Adrenal gland (tissue), 12 donors: ENCODE measurements around the gene GLDC. TPM values are rescaled to one million over a fixed set of nuclear protein-coding genes. Genes with fewer than 3 reads are reported as not detected.

Source experiments
- DNase-seq, 7 donors: peaks; one replicate each; pipeline ENCODE4 v3.0.0-alpha.2; 2019 to 2020
- H3K27ac ChIP-seq, 5 donors: fragments of 200-600 bp; sonication (generic) in 4 of 5; 1 replicate in 3 of 5; 2 replicates in 2 of 5; pipeline versions ENCODE4 v1.5.1 to v1.8.0; 2016 to 2020; ENCODE audit warnings: mild to moderate bottlenecking in 1 of 5
- H3K27me3 ChIP-seq: fragments of 200-600 bp; 2 replicates; pipeline ENCODE4 v1.8.0; 2021
- H3K36me3 ChIP-seq, 2 donors: fragments of 200-600 bp; replicated peaks in 1 of 2; 1 replicate in 1 of 2; 2 replicates in 1 of 2; pipeline versions ENCODE4 v1.5.1 to v1.8.0; 2018 to 2022
- H3K4me1 ChIP-seq, 2 donors: fragments of 200-600 bp; replicated peaks in 1 of 2; 1 replicate in 1 of 2; 2 replicates in 1 of 2; pipeline versions ENCODE4 v1.5.1 to v1.8.0; 2018 to 2021
- H3K4me3 ChIP-seq, 4 donors: fragments of 200-600 bp; sonication (generic) in 3 of 4; one replicate each; pipeline ENCODE4 v1.5.1; 2016 to 2018
- H3K9me3 ChIP-seq, 3 donors: fragments of 200-600 bp; sonication (generic) in 1 of 3; replicated peaks in 1 of 3; 1 replicate in 2 of 3; 2 replicates in 1 of 3; pipeline versions ENCODE4 v1.5.1 to v1.8.0; 2016 to 2021
- CTCF ChIP-seq, 6 experiments: fragments of 450-650 bp in 4 of 6; fragments of 200-600 bp in 2 of 6; sonication (generic) in 1 of 6; IDR thresholded peaks; 1 replicate in 5 of 6; 2 replicates in 1 of 6; pipeline versions ENCODE4 v1.5.1 to v1.8.0; 2016 to 2021; ENCODE audit warnings: antibody characterized with exemption in 6 of 6, mild to moderate bottlenecking in 2 of 6, moderate library complexity in 1 of 6
- POLR2A ChIP-seq, 2 donors: fragments of 450-650 bp; IDR thresholded peaks; one replicate each; pipeline ENCODE4 v1.6.1; 2017; ENCODE audit warnings: antibody characterized with exemption in 2 of 2, mild to moderate bottlenecking in 2 of 2, moderate library complexity in 1 of 2
- WGBS, 4 donors: extraction: QIAGEN DNeasy Blood & Tissue Kit in 2 of 4; methylation state at CpG; one replicate each; pipeline versions ENCODE4 v1.1.5 to v1.1.7; 2013 to 2017; 5-methylcytosine and 5-hydroxymethylcytosine counted together
- intact Hi-C, 2 donors: fragments of 100-400 bp; cut with DNase I; formaldehyde crosslinking; loops; one replicate each; pipeline versions ENCODE4 v1.14.1 to v1.15.0; 2022 to 2023
- polyA plus RNA-seq, 3 donors: library from polyadenylated mRNA; stranded (reverse); fragments of 200-250 nt in 2 of 3; fragments of 350-450 nt in 1 of 3; fragmentation: Illumina TruSeq in 1 of 3; extraction: RNeasy Lipid Tissue Mini Kit (QIAGEN cat#74804) in 1 of 3; gene quantifications; one replicate each; pipeline ENCODE4 v1.2.3, GENCODE V29; 2013 to 2014
- total RNA-seq, 9 donors: library from RNA; depleted of rRNA in 4 of 9; stranded (reverse); fragments of >200 nt in 4 of 9; fragments of 120-200 nt in 1 of 9; fragmentation: NEBNext Ultra II Directional in 1 of 9; extraction: Animal tissue kit (Norgen Biotek cat#: 25700) in 1 of 9; gene quantifications; one replicate each; pipeline versions ENCODE4 v1.1.0 to v1.2.4, GENCODE V29; 2013 to 2023
- donor health status: healthy with polysubstance abuse.
- donor health status: Bipolar disorder and iron deficiency.
- donor health status: DM: yes; HTN: yes; CAD: no.
- donor health status: DM: no; HTN: no; CAD: no.
- donor health status: DM: no; HTN: no; CAD: no.
- donor health status: DM: yes; HTN: yes; CAD: no.

Gene GLDC
- total and polyA plus RNA-seq, 12 donors: 0.14 to 1.3 (median 0.36) TPM; not detected in 2

GRCh38 chr9:6641561-6641960, 4.0 kb downstream of the GLDC start:
- DNase-seq: no peak
- peaks cover 7 to 10% of the 10 kb centered on the region in 2 donors for H3K4me1 ChIP-seq
- H3K9me3 ChIP-seq: no peaks in the 10 kb centered on the region
- H3K36me3 ChIP-seq: no peaks in the 10 kb centered on the region
- intact Hi-C loops: no loop called here
- no peak for TF ChIP-seq POLR2A (IDR thresholded peaks at IDR 0.05)
- TF ChIP-seq CTCF (IDR thresholded peaks at IDR 0.05): no peak
- H3K4me3 ChIP-seq: no peak overlapping the region
- 40 to 65% (median 54%) methylated on average over 2 of the region's 2 CpGs for WGBS, 4 donors
- H3K27me3 ChIP-seq: peaks cover 51% of the 10 kb centered on the region
- H3K27ac ChIP-seq: no peak overlapping the region

- intact Hi-C loops: no loop called here
These were observed 4.5 kb downstream of the GLDC start for GRCh38 chr9:6641056-6641455.

GRCh38 chr9:6640268-6641051, 5.1 kb downstream of the GLDC start:
- Histone ChIP-seq H3K27me3 (peaks cover 43% of the 10 kb centered on the region), H3K27ac (no peak overlapping the region), H3K36me3 (no peaks in the 10 kb centered on the region), H3K4me3 (no peak overlapping the region), H3K4me1 (peaks cover 1 to 8% of the 10 kb centered on the region in 2 donors), H3K9me3 (no peaks in the 10 kb centered on the region)
- DNase-seq: no peak
- TF ChIP-seq CTCF (IDR thresholded peaks at IDR 0.05): no peak
- no peak for TF ChIP-seq POLR2A (IDR thresholded peaks at IDR 0.05)
- WGBS, 4 donors: 75 to 89% (median 80%) methylated on average over 6 to 9 of the region's 9 CpGs
- intact Hi-C loops: no loop called here

More at GRCh38 chr9:6641056-6641455, 4.5 kb downstream of the GLDC start:
- 59 to 71% (median 61%) methylated on average over 5 of the region's 5 CpGs for WGBS, 4 donors
- no peak for DNase-seq
- Histone ChIP-seq H3K27ac (no peak overlapping the region), H3K27me3 (peaks cover 49% of the 10 kb centered on the region), H3K36me3 (no peaks in the 10 kb centered on the region), H3K4me3 (no peak overlapping the region), H3K4me1 (peaks cover 7 to 10% of the 10 kb centered on the region in 2 donors), H3K9me3 (no peaks in the 10 kb centered on the region)
- no peak for TF ChIP-seq CTCF (IDR thresholded peaks at IDR 0.05)
- no peak for TF ChIP-seq POLR2A (IDR thresholded peaks at IDR 0.05)

GRCh38 chr9:6639622-6640021, 5.9 kb downstream of the GLDC start:
- H3K4me1 ChIP-seq: no peaks in the 10 kb centered on the region
- intact Hi-C loops: no loop called here
- WGBS, 4 donors: 72 to 78% (median 76%) methylated on average over 3 of the region's 3 CpGs
- no peak for DNase-seq
- H3K27ac ChIP-seq: no peak overlapping the region
- no peak for TF ChIP-seq POLR2A (IDR thresholded peaks at IDR 0.05)
- no peak for TF ChIP-seq CTCF (IDR thresholded peaks at IDR 0.05)
- no peaks in the 10 kb centered on the region for H3K9me3 ChIP-seq
- peaks cover 41% of the 10 kb centered on the region for H3K27me3 ChIP-seq
- H3K36me3 ChIP-seq: no peaks in the 10 kb centered on the region
- no peak overlapping the region for H3K4me3 ChIP-seq
